Stimulated activated CD8-positive, alpha-beta memory T cell treated with anti-CD3 and anti-CD28 coated beads, Interleukin-7, amount 100 ng/mL, for 1 hour (primary cell): ENCODE data around the gene TRIM66.

Source experiments
- DNase-seq, 2 donors: peaks; one replicate each; pipeline ENCODE4 v3.0.0-alpha.2; 2020; ENCODE audit warnings: low read depth in 2 of 2

Gene TRIM66

DNA sequence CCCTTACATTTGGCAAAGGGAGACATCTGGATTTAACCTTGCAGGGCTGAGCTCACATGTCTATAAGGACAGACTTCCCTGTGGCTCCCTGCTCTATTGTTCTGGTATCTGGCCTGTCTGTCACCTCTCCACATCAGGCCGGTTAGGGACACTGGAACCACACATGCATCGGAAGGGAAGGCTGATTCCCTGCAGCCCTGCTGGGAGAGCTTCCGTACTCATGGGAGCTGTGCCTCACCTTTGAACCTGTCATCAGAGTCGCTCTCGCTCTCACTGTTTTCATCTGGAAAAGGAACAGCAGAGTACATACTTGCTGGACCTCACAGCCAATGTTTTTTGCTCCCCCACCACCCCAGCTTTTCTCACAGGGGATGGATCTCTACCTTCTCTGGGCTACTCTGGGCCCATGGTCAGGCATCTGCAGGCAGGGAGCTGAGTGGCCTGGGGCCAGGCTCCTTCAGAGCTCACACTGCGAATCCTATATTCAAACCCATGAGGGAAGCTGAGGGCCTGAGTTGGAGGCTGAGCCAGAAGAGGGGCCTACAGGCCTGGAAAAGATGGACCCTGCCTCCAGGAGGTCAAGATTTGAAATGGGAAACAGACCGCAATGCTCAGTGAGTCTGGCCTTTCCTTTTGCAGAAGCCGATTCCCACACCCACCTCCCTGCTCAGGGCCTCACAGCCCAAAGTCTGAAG, 31.4 kb upstream of the TRIM66 start:
- DNase-seq, result no peak

DNA sequence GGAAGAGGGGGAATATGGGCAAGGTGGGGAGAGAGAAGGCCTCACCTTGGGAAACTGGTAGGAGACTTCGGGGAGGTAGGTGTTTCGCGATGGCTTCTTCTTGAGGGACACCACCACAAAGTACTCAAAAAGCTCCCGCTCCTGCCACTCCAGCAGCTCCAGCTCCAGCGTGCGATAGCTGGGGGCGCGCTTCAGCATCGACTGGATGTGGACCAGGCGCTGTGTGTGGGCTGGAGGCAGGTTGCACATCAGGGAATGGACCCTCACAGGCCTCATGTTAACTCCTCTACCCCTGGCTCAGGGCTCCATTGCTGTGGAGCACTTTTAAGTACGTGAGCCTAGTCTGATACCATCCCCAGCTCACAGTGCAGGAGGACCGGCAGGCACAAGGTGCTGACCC, 30.0 kb upstream of the TRIM66 start:
- DNase-seq, result no peak

DNA sequence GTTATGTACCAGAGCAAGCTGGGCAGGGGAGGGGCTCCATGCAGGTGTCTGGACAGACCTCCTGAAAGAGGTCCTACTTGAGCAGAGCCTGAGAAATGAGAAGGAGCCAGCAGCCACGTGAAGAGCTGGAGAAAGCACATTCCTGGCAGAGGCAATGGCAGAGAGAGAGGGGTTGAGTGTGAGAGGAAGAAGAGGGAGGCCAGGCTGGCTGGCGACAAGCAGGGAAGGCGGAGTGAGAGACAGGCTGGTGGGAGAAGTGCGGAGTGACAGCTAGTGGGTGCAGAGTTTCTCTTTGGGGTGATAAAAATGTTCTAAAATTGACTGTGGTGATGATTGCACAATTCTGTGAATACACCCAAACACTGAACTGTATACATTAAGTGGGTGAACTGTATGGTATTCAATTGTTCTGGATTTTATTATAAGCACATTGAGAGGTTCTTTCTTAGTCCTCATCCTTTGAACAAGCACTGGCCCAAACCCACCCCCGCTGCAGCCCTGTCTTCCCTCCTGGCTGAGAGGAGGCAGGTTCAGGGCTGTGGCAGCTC, 29.5 kb upstream of the TRIM66 start:
- DNase-seq, result no peak

DNA sequence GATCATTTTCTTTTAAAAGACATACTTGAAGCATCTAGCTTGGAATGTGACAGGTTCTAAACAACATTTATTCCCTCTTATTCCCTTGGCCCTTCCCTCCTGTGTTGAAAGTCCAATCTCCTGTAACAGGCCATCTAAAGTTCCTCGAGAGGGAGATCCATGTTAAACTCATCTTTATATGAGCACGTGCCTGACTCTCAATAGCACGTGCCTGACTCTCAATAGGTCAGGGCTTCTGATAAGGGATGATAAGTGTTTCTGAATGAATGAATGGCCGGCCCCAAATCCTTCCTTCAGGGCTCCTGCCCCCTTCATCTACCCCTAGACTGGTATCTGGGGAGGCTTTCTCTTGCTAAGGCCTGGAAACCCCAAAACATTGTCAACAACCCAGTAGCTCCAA, 27.3 kb upstream of the TRIM66 start:
- DNase-seq, result no peak

DNA sequence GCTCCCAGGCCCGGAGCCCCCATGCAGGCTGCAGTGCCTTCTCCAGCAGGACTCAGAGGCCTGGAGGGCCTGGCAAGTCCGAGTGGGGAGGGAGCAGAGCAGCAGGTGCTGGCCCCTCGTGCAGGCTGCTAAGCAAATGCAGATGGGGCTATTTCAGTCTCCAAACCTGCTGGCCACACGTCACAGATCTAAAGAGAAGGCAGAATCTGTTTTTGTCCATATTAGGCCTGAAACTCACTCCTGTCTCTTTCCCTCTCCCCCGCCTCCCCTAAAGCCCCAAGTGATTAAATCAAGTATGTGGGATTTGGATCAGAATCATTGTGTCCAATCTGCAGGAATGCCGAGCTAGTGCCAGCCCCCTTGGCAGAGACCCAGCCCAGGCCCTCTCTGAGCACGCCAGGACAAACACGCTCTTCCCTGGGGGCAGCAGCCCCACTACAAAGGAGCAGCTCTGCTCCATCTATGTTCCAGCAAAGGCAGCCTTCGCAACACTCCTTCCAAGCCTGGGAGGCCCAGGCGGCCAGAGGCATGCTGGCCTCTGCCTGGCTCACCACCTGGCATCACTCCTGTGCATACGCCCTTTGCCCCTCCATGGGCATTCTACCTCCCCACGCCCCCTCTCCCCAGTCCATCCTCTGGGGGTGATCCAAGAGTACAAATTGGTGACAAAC, 26.7 kb upstream of the TRIM66 start:
- no peak for DNase-seq

DNA sequence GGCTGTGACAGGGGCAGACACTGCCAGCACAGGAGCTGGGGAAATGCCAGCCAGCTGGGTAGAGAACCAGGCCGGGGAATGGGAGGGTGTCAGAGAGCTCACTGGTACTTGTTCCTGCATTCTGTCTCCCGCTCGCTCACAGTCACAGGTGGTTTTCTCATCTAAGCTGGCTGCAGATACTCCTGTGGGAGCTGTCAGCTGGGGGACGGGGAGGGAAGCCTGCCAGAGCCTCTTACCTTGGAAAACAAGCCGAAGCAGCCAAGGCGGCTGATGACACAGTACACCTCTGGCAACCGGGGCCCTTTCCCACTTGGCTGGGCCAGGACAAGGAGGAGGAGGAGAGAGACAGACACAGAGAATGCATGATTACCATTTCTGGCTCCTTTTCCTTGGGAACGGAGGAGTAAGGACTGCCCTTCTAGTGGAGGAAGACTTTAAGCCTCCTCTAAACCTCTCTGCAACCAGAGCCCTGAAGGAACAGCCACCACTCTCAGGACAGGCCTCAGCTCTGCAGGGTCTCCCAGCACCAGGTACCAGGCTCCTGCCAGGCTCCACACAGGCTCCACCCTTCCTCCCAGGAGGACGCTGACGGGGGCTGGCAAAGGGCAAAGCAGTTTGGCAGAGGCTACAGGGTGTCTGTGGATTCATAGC, 25.2 kb upstream of the TRIM66 start:
- no peak for DNase-seq

DNA sequence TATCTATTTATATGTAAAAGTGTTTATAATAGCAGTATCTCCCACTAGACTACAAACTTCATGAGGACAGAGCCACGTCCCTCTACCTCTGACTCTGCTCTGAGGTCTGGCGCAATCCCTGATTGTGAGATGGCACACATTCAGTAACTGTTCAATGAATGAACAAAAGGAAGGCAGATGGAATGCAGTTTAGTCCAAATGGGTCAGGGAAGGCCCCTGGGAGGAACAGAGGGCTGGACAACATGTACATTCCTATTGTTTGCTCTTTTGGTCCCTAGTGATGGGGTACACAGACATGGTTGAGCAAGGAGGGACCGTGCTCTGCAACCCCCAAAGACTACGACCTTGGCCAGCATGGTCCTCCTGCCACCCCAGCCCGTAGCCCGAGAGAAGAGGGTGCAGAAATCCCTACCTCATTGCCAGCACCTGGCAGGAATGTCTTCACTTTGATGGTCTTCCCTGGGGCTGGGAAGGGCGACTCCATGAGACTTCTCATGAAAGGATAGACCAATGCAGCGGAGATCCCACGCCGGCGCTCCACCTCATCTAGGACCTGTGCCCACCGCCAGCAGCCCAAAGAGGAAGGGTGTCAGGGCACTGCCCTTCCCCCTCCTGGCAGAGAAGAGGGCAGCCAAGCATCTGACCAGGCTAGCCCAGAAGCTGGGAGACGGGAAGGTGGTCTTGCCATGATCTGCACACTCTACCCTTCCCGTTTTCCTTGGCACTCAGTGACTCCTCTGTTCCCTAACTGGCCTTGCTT, 24.4 kb upstream of the TRIM66 start:
- DNase-seq, result no peak

DNA sequence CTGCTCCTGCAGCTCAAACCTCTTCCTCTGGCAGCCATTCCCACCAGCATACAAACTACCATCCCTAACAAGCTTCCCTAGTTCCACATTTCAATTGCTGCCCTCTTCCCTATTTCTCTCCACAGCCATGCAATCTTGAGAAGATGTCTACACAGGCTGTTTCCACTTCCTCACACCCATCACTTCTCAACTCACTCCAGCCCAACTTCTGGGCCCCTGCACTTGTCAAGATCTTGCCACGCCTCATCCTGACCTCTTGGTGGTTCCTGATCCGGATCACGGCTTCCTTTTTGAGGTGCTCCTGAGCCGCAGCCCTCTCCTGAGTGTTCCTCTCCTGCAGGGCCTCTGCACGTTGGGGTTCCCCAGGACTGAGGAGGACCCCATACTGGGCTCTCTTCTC, 22.7 kb upstream of the TRIM66 start:
- no peak for DNase-seq

DNA sequence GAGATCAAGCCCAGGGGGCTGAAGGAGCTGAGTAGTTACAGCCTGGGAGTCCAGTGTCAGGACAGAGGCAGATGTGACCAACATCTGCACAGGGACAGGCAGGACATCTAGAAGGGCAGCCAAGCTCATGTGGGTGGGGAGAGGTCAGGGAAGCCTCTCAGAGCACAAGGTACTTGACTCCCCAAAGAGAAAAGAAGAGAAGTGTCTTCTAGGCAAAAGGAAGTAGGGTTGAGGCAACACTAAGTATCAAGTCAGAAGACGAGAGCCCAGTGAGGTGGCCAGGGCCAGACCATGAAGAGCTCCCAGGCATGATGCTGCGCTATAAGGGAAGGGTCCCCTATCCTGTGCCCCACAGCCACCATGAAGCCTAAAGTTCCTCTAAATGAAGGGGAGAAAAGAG, 21.7 kb upstream of the TRIM66 start:
- no peak for DNase-seq

DNA sequence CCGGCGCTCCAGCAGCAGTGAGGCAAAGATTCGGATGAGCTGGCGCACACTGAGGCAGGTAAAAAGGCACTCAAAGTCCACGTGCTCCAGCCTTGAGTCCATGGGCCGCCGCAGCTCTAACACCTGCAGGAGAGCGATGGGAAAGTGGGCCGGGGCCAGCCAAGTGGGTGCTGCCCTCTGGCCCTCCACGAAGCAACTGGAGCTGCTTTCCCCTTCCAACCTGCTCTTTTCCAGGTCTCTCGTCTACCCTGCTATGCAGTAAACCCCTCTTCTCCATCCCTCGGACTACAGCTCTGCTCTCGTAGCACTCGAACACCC, 20.1 kb upstream of the TRIM66 start:
- no peak for DNase-seq

DNA sequence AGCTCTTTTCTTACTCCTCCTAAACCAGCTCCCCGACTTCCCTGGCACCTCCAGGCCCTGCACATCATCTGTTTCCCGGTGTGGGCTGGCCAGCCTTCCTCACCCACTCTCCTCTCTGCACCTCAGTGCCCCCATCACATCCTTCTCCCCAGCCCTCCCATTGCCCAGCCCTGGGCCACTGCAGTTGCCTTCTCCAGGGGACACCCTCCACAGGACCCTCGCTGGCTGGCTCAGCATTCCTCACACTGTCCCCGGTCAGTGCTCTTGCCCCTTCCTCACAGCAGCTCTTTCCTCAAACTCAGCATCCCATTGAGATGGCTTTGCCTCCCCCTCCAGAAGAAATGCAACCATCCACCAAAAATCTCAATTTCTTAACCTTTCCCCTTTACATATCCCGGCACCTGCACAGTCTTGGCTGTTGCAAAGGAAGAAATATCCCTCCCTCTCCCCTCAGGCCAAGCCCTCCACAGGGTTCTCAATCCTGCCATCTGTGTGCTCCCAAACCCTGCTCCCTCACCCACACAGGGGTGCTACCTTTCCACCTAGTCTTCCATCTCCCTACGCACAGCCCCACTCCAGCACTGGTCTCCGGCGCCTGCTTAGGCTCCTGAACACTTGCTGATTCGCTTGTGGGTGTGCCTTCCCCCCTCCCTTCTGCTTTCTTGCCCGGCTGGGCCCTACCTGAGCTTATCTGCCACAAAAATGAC, 19.6 kb upstream of the TRIM66 start:
- no peak for DNase-seq

DNA sequence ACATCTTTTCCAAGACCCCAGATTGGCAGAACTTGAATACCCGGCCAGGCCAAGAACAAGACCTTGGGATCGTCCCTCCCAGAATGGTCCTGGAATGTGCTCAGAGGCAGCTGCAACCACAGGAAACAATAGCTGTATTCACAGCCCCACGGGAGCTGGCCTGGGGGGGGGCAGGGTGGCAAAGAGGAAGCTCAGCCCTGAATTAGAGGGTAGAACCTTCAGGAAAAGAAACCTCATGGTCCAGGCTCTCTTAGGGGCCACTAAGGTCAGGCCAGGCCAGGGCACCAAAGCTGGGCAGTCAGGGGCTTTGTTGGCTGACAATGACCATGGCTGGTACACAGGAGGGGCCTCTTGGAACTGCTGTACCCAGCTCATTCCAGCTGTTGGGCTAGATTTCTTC, 17.4 kb upstream of the TRIM66 start:
- no peak for DNase-seq

DNA sequence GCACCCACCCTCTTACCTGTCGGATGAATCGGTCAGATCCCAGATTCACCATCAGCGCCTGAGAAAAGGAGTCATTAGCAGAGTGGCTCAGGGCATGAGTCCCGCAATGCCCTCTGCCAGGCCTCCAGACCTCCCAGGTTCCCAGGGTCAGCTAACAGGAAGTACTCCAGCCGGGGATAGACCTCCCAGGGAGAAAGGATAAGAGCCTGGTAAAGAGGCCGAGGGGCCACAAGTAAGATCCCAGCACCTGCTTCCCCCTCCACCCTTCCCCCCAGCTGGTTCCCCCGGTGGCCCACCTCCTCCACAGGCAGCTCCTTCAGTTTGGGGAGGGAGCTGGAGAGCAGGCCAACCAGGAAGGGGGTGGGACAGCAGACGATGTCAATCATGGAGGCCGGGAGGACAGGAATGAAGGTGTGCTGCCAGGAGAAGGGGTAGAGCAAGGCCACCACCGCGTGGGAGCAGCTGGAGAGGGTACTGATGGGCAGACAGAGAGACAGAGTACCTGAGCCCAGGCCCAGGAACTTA, 16.5 kb upstream of the TRIM66 start:
- DNase-seq, result no peak

DNA sequence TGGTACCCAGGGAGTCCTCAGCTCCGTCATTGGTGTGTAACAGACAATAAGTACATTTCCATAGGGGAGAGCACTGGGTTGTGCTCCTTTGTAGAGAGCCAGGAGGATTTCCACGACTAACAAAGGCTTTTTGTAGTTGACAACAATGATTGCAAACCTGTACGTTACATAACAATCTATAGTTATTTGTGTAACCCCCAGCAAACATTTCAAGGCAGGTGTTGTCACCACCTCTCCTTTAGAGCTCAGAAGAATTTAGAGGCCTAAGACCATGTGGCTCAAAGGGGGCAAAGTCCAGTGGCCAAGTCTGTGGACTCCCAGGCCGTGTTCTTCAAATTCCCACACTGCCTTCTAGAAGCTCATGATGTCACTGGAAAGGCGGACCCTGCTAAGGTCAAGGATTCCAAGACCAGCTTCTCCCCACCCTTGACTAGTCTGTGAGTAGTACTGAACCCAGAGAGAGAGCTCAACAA, 15.9 kb upstream of the TRIM66 start:
- no peak for DNase-seq

DNA sequence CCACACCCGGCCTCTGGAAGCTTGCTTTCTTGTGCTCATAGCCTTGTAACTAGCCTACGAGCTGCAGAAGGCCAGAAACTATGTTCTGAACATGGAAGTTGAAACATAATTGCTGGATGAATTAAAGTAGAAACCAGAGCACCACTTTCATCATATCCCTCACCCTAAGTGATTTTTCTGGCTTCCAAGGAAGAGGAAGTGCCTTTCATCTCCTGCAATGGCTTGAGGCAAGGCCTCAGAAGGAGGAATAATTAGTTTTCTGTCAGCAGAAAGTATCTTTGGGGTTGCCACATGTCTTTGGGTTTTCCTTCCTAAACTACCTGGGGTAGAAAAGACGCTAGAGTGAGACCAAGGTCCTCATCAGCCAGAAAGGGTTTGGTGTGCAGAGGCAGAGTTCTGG, 14.6 kb upstream of the TRIM66 start:
- no peak for DNase-seq

DNA sequence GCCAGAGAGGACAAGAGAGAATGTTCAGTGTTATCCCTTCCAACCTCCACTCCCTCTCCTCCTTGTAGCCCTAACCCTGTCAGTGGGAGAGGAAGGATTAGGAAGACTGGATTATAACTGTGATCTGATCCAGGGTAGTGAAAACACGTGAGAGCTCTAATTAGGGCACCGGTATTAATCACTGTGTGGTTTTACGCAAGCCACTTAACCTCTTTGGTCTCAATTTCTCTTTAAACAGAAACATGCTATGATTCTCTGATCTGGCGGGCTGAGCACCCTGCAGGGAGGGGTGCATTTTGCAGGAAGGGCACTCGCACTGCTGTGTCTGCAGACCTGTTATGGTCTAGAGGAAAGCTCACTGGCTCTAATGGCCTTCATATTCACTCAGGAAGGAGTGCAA, 11.7 kb upstream of the TRIM66 start:
- no peak for DNase-seq

DNA sequence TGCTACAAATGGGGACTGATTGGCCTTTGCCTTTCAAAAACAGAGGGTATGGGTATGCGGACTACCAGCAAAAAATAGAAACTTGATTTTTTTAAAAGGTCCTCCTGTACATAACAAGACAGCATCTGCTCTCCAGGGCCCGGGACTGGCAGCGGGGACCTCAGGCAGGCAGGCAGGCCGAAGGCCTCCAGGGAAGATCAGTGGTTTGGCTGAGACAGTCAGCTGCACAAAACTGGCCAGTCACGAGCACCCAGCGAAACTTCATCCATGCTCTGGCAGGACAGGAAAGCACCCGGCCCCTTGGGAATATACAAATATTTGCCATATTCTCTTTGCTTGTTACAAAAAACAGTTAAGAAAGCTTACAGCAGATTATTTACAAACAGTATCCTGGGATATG, 11.1 kb upstream of the TRIM66 start:
- no peak for DNase-seq

DNA sequence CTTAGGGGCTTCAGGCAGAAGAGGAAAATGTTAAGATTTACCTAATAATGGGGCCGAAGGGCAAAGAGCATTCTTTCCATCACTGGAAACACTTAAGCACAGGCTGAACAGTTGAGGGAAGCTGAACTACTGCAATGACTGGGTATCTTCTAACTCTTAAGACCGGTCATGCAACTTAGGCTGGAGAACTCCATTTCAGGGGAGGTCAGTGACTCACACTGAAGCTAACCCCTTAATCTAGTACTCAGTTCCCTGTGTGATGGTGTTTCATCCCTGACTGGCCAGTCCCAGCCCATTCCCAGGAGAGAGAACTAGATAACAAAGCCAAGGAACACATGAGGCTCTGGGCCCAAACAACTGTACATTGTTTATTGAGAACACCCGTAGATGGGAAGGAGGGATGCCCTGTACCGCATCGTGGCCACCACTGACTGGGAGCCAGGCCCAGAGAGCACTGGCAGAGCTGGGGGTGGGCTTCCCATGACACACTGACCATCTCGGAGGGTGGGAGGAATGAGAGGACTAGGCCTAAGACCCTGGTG, 10.6 kb upstream of the TRIM66 start:
- DNase-seq, result no peak

DNA sequence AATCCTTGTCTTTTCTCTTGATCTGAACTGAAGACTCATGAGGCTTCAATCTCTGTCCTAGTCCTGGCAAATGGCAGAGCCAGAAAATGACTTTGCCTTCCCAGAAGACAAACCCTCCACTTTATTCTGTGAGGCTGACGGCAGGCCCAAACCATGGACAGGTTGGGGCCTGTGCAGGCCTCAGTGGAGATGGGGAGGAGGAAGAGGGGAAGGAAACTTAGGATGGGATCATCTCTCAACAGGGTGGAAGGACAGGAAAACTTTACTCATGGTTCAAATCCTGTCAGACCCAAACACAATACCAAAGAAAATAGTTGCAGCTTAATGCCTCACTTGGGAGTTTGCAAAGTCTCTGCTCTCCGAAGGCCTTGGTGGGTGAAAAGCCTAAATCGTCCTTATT, 10.0 kb upstream of the TRIM66 start:
- DNase-seq, result no peak

DNA sequence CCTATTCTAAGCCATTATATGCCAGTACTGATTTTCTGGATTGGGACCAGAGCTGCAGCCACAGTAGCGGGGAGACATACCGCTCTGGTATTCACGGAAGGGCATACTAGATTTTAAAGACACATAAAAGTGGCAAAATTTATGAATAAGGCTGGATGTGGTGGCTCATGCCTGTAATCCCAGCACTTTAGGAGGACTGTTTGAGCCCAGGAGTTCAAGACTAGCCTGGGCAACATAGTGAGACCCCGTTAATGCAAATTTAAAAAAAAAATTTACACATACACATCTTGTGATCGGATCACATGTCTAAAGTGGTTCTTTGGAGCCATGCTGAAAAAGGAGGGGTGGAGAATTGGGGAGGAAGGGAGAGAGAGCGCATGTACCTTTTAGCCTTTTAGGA, 9.1 kb upstream of the TRIM66 start:
- DNase-seq, result no peak
